Measurements from ENCODE around the gene DENND4B.
A peak's percentile ranks its signal among the peaks of the same experiment; 100 is the strongest.

GRCh38 chr1:153888533-153888932 lies 58.0 kb downstream of the DENND4B start:
- TF ChIP-seq SIN3A (IDR thresholded peaks at IDR 0.05; ENCODE audit: borderline replicate concordance in 2 of 2, control insufficient read depth in 1 of 2, low read depth in 2 of 2, low read length in 2 of 2) (no peak), BACH1 (tag; IDR thresholded peaks at IDR 0.05) (no peak), TEAD4 (IDR thresholded peaks at IDR 0.05; ENCODE audit: low read length) (no peak), TEAD4 (CRISPR knock-in tag; IDR thresholded peaks at IDR 0.05; ENCODE audit: borderline replicate concordance) (no peak), BHLHE40 (IDR thresholded peaks at IDR 0.05; ENCODE audit: low read length) (0 out of 2 replicates have a peak, but pooled peaks have one; percentile 41), TAF1 (IDR thresholded peaks at IDR 0.05; ENCODE audit: control insufficient read depth, extremely low read depth, insufficient read depth, low read length, severe bottlenecking) (no peak), SMARCA4 (IDR thresholded peaks at IDR 0.05) (no peak), BMI1 (IDR thresholded peaks at IDR 0.05; ENCODE audit: low read length) (no peak), SP1 (CRISPR knock-in tag; IDR thresholded peaks at IDR 0.05) (no peak), TCF7 (IDR thresholded peaks at IDR 0.05; ENCODE audit: borderline replicate concordance) (no peak), FOXK2 (conservative IDR thresholded peaks at IDR 0.05 in 1 of 2, IDR thresholded peaks at IDR 0.05 in 1 of 2; ENCODE audit: low read depth in 2 of 2) (no peak), POLR2A (conservative IDR thresholded peaks at IDR 0.05) (no peak), CLOCK (CRISPR knock-in tag; IDR thresholded peaks at IDR 0.05; ENCODE audit: borderline replicate concordance) (no peak)
- TF ChIP-seq, protein P1, sequence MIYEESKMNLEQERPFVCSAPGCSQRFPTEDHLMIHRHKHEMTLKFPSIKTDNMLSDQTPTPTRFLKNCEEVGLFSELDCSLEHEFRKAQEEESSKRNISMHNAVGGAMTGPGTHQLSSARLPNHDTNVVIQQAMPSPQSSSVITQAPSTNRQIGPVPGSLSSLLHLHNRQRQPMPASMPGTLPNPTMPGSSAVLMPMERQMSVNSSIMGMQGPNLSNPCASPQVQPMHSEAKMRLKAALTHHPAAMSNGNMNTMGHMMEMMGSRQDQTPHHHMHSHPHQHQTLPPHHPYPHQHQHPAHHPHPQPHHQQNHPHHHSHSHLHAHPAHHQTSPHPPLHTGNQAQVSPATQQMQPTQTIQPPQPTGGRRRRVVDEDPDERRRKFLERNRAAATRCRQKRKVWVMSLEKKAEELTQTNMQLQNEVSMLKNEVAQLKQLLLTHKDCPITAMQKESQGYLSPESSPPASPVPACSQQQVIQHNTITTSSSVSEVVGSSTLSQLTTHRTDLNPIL (CRISPR knock-in tag; IDR thresholded peaks at IDR 0.05): no peak

Data from K562 (cell line).